Measurements from ENCODE around the gene DAGLA. TPM values are rescaled to one million over a fixed set of nuclear protein-coding genes. Genes with fewer than 3 reads are reported as not detected.

Gene DAGLA
- total RNA-seq, 1 experiment from 2014 or later: 4.5 TPM

DNA sequence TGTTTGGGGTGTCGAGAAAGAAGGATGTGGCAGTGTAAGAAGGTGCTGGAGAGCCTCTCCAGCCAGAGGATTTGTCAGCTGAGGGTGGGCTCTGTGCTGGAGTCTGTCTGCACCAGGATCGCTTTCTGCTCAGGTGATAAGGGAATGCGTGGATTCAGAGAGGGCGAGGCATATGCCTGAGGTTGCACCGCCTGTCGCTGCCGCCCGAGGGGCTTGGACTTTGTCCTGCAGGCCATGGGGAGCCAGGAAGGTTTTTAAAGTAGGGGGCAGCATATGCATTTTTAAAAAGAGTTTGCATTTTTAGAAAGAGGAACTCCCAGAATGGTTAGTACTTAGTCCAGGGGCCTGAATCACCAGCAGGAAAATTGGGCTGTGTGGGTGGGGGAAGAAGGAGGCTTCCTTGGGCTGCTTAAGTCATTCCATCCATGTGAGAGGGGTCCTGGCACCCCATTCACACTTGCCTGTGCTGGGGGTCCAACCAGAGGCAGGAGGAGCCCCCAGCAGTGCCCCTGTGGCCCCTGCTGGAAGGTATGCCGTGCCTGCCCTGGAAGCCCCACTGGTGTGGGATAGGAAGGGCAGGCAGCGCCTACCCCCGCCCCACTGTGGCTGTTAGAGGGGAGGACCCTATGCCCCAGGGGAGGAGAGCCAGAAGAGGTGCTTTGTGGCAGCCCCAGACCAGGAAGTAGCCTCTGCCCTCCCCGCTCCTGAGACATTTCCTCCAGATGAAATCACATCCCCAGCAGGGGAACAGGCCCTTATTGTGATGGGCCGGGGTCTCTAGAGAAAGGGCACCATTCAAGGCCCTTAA lies 36.5 kb downstream of the DAGLA start:
- Histone ChIP-seq H3K4me2 (ENCODE audit: insufficient read depth, insufficient read length, low read length) (no peak overlapping the region), H2AFZ (ENCODE audit: low read length) (no peak overlapping the region), H4K8ac (replicated peaks; ENCODE audit: insufficient read length, low read depth, low read length) (no peak overlapping the region), H3K4me1 (ENCODE audit: insufficient read depth, low read length) (peaks cover 5% of the 10 kb centered on the region; the same call in 1 of the 2 replicates), H3K23ac (ENCODE audit: insufficient read length, low read depth, low read length) (no peak overlapping the region), H3K79me2 (ENCODE audit: insufficient read depth, low read length) (no peaks in the 10 kb centered on the region; the same call in 1 of the 2 replicates), H3K56ac (ENCODE audit: insufficient read length, low read depth, low read length) (no peak overlapping the region), H2BK12ac (ENCODE audit: insufficient read length, low read depth, low read length) (no peak overlapping the region), H2BK20ac (ENCODE audit: low read depth, low read length, poor library complexity, severe bottlenecking) (no peak overlapping the region), H3K9me3 (ENCODE audit: control insufficient read depth, low read depth, low read length) (no peaks in the 10 kb centered on the region), H2BK120ac (ENCODE audit: low read depth, low read length, poor library complexity, severe bottlenecking) (no peak overlapping the region), H3K18ac (ENCODE audit: insufficient read length, low read depth, low read length) (no peak overlapping the region), H3K23me2 (ENCODE audit: insufficient read length, low read depth, low read length, poor library complexity, severe bottlenecking) (peaks cover 4% of the 10 kb centered on the region), H2BK15ac (ENCODE audit: low read depth, low read length) (no peak overlapping the region), H4K5ac (ENCODE audit: insufficient read length, low read depth, low read length) (no peak overlapping the region), H3K27me3 (ENCODE audit: insufficient read depth, low read length) (no peaks in the 10 kb centered on the region), H2AK5ac (ENCODE audit: insufficient read length, low read length) (no peak overlapping the region), H2BK5ac (ENCODE audit: insufficient read length, low read length) (no peak overlapping the region), H3K14ac (ENCODE audit: insufficient read depth, low read length) (no peak overlapping the region), H3T11ph (ENCODE audit: low read length) (no peak overlapping the region), H4K20me1 (ENCODE audit: control insufficient read depth, insufficient read depth, insufficient read length) (no peaks in the 10 kb centered on the region), H3K27ac (ENCODE audit: insufficient read length, low read depth, low read length) (no peak overlapping the region), H4K91ac (ENCODE audit: insufficient read length, low read depth, low read length) (no peak overlapping the region), H3K4ac (ENCODE audit: low read depth, low read length) (no peak overlapping the region), H3K79me1 (ENCODE audit: insufficient read depth, low read depth, low read length, poor library complexity, severe bottlenecking) (no peaks in the 10 kb centered on the region), H3K9ac (ENCODE audit: extremely low read depth, insufficient read length, low read length) (no peak overlapping the region)
- Mint-ChIP-seq H3K27ac (peak overlapping the region in 1 of 3 experiments; percentile 72; a peak in 1 of 7 replicates), H3K27me3 (ENCODE audit: low read depth) (no peaks in the 10 kb centered on the region), H3K9me3 (no peaks in the 10 kb centered on the region), H3K4me1 (peaks cover 46 to 55% of the 10 kb centered on the region in 2 experiments), H3K4me3 (peak overlapping the region; percentile 21 to 55; a peak in 3 of 5 replicates), H3K36me3 (ENCODE audit: insufficient read depth in 1 of 3, low read depth in 3 of 3) (0 out of 7 replicates have a peak, but pooled peaks cover 0 to 4% (median 0%) of the 10 kb centered on the region in 3 experiments)
- peak; percentile 18; the same call in 1 of the 3 replicates for TF ChIP-seq CTCF (conservative IDR thresholded peaks at IDR 0.05)
- WGBS (ENCODE audit: extremely low coverage, insufficient read length, low lambda C conversion rate): no CpG with 5 or more reads among the region's 13 CpGs
- DNase-seq: no peak

Data from H9 (cell line).